Mononuclear cell (primary cell): ENCODE measurements around the gene ATP9A. TPM values are rescaled to one million over a fixed set of nuclear protein-coding genes. Genes with fewer than 3 reads are reported as not detected.
"Not testable (repeated sequence)": the region's sequence is repeated elsewhere in the genome, so short reads cannot be mapped to it uniquely, and the experiment has no call there.

Experiments used
- H3K27me3 ChIP-seq: 2 replicates; pipeline ENCODE4 v1.6.0; 2011; ENCODE audit warnings: low read length, control low read depth; ENCODE audit not compliant: insufficient read depth
- H3K4me1 ChIP-seq: 2 replicates; pipeline ENCODE4 v1.5.1; 2011; ENCODE audit warnings: mild to moderate bottlenecking, low read length, control low read depth; ENCODE audit not compliant: insufficient read depth
- H3K4me3 ChIP-seq: 2 replicates; pipeline ENCODE4 v1.5.1; 2011; ENCODE audit warnings: mild to moderate bottlenecking, low read length, moderate library complexity
- H3K9me3 ChIP-seq: 2 replicates; pipeline ENCODE4 v1.5.1; 2011; ENCODE audit warnings: low read depth, mild to moderate bottlenecking, control low read depth, low read length
- total RNA-seq: library from RNA; depleted of rRNA; stranded (reverse); fragments of >200 nt; gene quantifications from one replicate; pipeline ENCODE4 v1.2.3, GENCODE V29; 2012

ATP9A gene
- total RNA-seq, 1 donor, result 2.3 TPM

DNA sequence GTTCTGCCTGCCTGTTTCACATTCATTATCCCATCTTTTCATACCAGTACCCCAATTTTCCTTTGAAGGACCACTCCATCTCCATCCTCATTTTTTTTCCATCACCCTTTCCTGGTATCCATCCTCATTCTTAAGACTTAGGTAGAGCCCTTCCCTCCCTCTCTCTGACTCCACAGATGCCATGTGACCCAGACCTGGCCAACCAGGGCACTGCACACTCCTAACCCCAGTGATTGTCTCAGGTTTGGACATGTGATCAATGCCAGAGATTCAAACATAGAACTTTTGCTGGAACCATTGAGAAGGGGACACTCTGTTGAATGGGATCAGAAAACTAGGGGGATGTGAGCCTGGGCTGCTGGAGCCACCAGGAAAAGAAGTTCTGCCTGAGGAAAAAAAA is 186.6 kb downstream of the ATP9A start:
- Histone ChIP-seq H3K4me1 (no peaks in the 10 kb centered on the region), H3K27me3 (no peaks in the 10 kb centered on the region), H3K9me3 (no peaks in the 10 kb centered on the region), H3K4me3 (no peak overlapping the region)

- no peaks in the 10 kb centered on the region for H3K4me1 ChIP-seq
- H3K27me3 ChIP-seq, result no peaks in the 10 kb centered on the region
- H3K9me3 ChIP-seq, result no peaks in the 10 kb centered on the region
- H3K4me3 ChIP-seq, result no peak overlapping the region
These were observed 189.1 kb downstream of the ATP9A start for GRCh38 chr20:51579137-51579536.

- no peaks in the 10 kb centered on the region for H3K27me3 ChIP-seq
- no peaks in the 10 kb centered on the region for H3K9me3 ChIP-seq
- H3K4me1 ChIP-seq, result no peaks in the 10 kb centered on the region
- H3K4me3 ChIP-seq, result no peak overlapping the region
These were observed 190.1 kb downstream of the ATP9A start for GRCh38 chr20:51578145-51578459.

GRCh38 chr20:51577432-51578144 is 190.6 kb downstream of the ATP9A start:
- Histone ChIP-seq H3K4me1 (no peaks in the 10 kb centered on the region), H3K27me3 (no peaks in the 10 kb centered on the region), H3K4me3 (no peak overlapping the region), H3K9me3 (no peaks in the 10 kb centered on the region)

DNA sequence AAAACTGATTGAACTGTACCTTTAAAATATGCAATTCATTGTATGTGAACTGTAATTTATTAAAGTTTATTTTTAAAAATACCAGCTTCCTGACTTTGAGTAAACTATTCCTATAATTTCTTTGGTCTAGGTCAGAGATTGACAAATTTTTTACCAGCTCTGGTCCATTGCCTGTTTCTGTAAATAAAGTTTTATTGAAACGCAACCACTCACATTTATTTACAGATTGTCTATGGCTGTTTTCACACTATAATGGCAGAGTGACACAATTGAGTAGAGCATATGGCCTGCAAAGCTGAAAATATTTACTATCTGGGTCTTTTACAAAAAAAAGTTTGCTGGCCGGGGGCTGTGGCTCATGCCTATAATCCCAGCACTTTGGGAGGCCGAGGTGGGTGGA is 192.7 kb downstream of the ATP9A start:
- Histone ChIP-seq H3K9me3 (no peaks in the 10 kb centered on the region), H3K27me3 (no peaks in the 10 kb centered on the region), H3K4me3 (no peak overlapping the region), H3K4me1 (no peaks in the 10 kb centered on the region)

- no peaks in the 10 kb centered on the region for H3K4me1 ChIP-seq
- H3K27me3 ChIP-seq, result no peaks in the 10 kb centered on the region
- H3K4me3 ChIP-seq, result no peak overlapping the region
- H3K9me3 ChIP-seq, result no peaks in the 10 kb centered on the region
These were observed 193.7 kb downstream of the ATP9A start for GRCh38 chr20:51574248-51575033.

DNA sequence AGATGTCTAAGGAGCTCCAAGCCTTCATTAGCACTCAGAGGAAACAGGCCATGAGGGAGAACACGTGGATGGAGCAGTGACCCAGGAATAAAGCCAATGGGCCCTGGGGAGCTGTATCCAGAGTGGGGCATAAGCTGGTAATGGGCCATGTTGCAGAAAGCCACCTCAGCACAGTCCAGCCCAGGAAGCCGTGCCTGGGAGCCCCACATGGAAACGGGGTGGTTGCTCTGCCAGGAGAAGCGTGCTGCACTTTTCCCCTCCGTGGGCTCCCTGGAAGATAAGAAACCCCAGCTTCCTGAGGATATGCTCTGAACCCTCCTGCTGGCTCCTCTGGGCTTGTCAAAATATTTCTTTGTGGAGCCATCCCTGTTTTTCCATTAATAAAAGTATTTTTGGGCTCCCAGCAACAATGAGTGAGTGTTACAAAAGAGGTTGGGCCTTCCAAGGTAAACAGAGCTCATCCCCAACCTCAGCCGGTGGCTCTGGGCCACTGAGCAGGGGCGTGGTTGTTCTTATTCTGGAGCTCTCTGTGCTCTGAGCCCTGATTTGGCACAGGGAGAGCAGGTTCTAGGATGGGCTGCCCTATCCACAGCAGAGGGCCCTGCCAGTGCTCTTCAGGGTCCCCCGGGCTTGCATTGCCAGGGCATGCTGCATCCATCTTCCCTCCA is 194.5 kb downstream of the ATP9A start:
- Histone ChIP-seq H3K9me3 (no peaks in the 10 kb centered on the region), H3K27me3 (no peaks in the 10 kb centered on the region), H3K4me3 (no peak overlapping the region), H3K4me1 (no peaks in the 10 kb centered on the region)

- no peak overlapping the region for H3K4me3 ChIP-seq
- no peaks in the 10 kb centered on the region for H3K27me3 ChIP-seq
- H3K4me1 ChIP-seq, result no peaks in the 10 kb centered on the region
- no peaks in the 10 kb centered on the region for H3K9me3 ChIP-seq
These were observed 196.8 kb downstream of the ATP9A start for GRCh38 chr20:51571460-51571794.

- no peaks in the 10 kb centered on the region for H3K27me3 ChIP-seq
- H3K4me1 ChIP-seq, result no peaks in the 10 kb centered on the region
- no peak overlapping the region for H3K4me3 ChIP-seq
- no peaks in the 10 kb centered on the region for H3K9me3 ChIP-seq
These were observed 197.3 kb downstream of the ATP9A start for GRCh38 chr20:51570739-51571459.

DNA sequence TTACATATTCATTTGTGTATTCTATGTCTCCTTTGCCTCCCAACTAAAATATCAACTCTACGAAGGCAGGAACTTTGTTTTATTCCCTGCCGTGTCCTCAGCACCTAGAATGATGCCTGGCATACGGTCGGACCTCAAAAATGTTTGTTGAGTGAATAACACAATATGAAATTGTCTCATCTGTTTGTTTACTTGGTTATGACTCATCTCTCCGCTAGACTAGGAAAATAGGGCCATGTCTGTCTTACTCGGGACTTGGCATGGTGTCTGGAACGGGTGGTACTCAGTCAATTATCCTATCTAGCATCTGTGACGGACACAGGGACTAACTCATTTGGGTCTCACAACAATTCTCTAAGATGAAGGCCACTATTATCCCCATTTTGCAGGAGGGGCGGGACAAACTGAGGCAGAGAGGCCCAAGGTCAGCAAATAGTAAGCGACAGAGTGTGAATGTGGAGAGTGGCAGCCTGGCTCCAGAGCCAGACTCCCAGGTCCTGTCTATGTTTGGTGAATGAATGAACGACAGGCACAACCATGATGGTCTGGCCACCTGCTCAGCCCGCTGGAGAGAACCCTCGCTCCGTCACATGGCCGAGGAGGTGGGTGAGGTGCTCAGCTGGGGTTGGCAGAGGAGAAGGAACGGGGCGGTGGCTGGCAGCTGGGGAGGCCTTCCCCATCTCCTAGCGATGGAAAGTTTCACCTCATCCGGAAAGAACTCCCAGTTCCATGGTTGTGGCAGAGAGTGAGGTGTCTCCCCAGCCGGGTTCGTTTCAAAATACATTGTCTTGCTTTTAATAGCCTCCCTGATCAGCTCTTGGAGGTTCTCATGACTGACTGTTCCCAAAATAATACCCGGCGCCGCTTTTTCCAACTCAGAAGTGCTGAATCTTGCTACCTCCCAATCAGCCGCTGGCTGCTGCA is 198.1 kb downstream of the ATP9A start:
- no peaks in the 10 kb centered on the region for H3K9me3 ChIP-seq
- H3K4me3 ChIP-seq, result no peak overlapping the region
- no peaks in the 10 kb centered on the region for H3K27me3 ChIP-seq
- H3K4me1 ChIP-seq, result no peaks in the 10 kb centered on the region

DNA sequence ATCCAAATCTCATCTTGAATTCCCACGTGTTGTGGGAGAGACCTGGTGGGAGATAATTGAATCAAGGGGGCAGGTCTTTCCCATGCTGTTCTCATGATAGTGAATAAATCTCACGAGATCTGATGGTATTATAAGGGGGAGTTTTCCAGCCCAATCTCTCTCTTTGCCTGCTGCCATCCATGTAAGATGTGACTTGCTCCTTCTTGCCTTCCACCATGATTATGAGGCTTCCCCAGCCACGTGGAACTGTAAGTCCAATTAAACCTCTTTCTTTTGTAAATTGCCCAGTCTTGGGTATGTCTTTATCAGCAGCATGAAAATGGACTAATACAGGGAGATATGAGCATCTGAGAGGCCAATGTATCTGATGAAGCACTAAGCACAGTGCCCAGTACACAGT is 199.7 kb downstream of the ATP9A start:
- H3K9me3 ChIP-seq, H3K4me1 ChIP-seq, H3K4me3 ChIP-seq: not testable (repeated sequence)
- peaks cover 12% of the 10 kb centered on the region for H3K27me3 ChIP-seq

DNA sequence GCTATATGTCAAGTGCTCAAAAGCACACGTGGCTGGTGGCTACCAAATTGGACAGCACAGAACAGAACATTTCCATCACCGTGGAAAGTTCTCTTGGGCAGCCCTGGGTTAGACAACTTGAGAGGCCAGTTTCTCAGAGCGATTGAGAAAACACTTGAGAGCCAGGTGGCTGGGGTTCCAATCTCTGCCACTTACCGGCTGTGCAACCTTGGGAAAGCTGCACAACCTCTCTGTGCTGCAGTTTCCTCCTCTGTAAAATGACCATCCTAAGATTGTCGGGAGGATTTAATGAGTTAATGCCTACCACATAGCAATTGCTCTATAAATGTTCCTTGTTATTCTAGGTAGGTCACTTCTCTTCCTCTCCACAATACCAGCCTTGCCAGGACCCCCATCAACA is 200.6 kb downstream of the ATP9A start:
- no peaks in the 10 kb centered on the region for H3K9me3 ChIP-seq
- H3K4me3 ChIP-seq, result no peak overlapping the region
- H3K4me1 ChIP-seq, result peaks cover 7% of the 10 kb centered on the region
- H3K27me3 ChIP-seq, result peaks cover 21% of the 10 kb centered on the region

GRCh38 chr20:51566594-51566993 is 201.6 kb downstream of the ATP9A start:
- H3K4me3 ChIP-seq, result no peak overlapping the region
- peaks cover 31% of the 10 kb centered on the region for H3K27me3 ChIP-seq
- H3K4me1 ChIP-seq, result peaks cover 17% of the 10 kb centered on the region
- H3K9me3 ChIP-seq, result no peaks in the 10 kb centered on the region

DNA sequence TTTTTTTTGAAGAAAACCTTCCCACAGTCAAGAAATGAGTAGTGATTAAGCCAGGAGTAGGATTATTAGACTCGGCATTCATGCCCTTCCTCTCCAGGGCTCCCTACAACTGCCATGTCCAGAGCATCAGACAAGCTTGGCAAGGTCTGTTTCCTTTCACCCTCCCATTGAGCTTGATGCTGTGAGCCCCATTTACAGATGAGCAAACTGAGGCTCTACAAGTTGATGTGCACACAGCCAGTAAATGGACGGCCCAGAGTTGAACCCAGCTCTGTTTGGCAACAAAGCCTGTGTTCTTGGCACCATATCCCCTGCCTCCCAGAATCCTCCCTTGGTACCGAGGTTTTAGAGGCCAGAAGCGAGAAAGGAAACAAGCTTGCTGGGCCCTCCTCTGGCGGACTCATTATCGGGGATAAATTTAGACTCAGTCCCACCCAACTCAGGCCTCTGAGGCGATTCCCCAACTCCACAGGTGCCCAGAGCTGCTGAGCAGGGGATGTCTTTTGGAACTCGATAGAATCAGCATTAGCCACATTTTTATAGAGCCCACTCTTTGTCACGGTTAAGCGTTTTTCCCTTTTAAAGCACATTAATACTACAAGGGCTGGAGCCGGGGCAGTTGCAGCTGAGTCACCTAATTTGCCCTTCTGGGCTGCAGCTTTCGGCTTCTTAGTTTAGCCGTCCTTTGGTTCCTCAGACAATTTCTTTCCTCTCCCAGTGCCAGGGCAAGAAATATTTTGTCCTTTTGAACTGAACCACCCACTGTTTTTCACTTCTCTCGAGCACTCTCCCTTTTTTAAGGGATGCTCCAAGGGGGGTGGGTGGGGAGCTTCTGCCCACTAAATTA is 202.7 kb downstream of the ATP9A start:
- Histone ChIP-seq H3K4me3 (no peak overlapping the region), H3K4me1 (peaks cover 19% of the 10 kb centered on the region), H3K9me3 (no peaks in the 10 kb centered on the region), H3K27me3 (peaks cover 41% of the 10 kb centered on the region)
